ENCODE measurements around the gene C11orf86. TPM values are rescaled to one million over a fixed set of nuclear protein-coding genes. Genes with fewer than 3 reads are reported as not detected.

The C11orf86 gene
- total RNA-seq, 2 donors from 2014 or later, result 23.0 to 31.6 TPM

DNA sequence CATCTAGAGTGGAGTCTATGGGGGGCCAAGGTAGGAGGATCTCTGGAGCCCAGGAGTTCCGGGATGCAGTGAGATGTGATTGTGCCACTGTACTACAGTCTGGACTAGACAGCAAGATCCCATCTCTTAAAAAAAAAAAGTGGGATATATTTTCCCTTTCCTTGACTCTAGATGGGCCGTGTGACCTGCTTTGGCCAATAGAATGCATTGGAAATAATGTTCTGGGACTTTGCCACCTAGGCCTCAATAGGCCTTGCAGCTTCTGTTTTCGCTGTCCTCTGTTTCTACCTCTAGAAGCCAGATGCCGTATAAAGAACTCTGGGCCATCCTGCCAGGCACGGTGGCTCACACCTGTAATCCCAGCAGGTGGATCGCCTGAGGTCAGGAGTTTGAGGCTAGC, 3.6 kb downstream of the C11orf86 start:
- H3K27ac ChIP-seq, result no peak overlapping the region
- H3K27me3 ChIP-seq, result no peaks in the 10 kb centered on the region
- H3K9ac ChIP-seq (ENCODE audit: low read depth in 2 of 2, low read length in 2 of 2), result no peak overlapping the region
- no peak for DNase-seq
- H3K4me3 ChIP-seq, result no peak overlapping the region
- H3K9me3 ChIP-seq, result no peaks in the 10 kb centered on the region
- H3K36me3 ChIP-seq, result no peaks in the 10 kb centered on the region
- peaks cover 9% of the 10 kb centered on the region for H3K4me1 ChIP-seq
- intact Hi-C loops (cut with DNase I), result no loop called here
- TF ChIP-seq, protein P1, sequence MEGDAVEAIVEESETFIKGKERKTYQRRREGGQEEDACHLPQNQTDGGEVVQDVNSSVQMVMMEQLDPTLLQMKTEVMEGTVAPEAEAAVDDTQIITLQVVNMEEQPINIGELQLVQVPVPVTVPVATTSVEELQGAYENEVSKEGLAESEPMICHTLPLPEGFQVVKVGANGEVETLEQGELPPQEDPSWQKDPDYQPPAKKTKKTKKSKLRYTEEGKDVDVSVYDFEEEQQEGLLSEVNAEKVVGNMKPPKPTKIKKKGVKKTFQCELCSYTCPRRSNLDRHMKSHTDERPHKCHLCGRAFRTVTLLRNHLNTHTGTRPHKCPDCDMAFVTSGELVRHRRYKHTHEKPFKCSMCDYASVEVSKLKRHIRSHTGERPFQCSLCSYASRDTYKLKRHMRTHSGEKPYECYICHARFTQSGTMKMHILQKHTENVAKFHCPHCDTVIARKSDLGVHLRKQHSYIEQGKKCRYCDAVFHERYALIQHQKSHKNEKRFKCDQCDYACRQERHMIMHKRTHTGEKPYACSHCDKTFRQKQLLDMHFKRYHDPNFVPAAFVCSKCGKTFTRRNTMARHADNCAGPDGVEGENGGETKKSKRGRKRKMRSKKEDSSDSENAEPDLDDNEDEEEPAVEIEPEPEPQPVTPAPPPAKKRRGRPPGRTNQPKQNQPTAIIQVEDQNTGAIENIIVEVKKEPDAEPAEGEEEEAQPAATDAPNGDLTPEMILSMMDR (IDR thresholded peaks at IDR 0.05), result no peak

DNA sequence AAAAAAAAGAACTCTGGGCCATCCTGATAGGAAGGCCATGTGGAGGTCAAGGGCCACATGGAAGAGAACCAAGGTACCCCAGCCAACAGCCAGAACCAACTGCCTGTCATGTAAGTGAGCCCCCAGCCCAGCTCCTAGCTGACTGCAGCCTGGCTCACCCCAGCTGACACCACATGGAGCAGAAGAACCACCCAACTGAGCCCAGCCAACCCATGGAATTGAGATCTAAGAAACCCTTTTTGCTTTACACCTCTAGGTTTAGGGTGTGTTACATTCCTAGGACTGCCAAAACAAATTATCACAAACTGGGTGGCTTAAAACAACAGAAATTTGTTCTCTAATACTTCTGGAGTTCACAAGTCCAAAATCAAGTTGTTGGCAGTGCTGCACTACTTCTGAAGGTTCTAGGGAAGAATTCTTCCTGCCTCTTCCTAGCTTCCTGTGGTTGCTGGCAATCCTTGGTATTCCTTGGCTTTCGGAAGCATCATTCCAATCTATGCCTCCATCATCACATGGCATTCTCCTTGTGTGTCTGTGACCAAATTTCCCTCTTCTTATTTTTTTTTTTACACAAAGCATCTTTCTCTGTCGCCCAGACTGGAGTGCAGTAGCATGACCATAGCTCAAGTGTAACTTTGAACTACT, 4.4 kb downstream of the C11orf86 start:
- DNase-seq, result no peak
- no peak overlapping the region for H3K4me3 ChIP-seq
- TF ChIP-seq, protein P1 (IDR thresholded peaks at IDR 0.05), result no peak
- H3K9ac ChIP-seq (ENCODE audit: low read depth in 2 of 2, low read length in 2 of 2), result no peak overlapping the region
- intact Hi-C loops (cut with DNase I), result no loop called here
- no peaks in the 10 kb centered on the region for H3K9me3 ChIP-seq
- H3K36me3 ChIP-seq, result no peaks in the 10 kb centered on the region
- no peaks in the 10 kb centered on the region for H3K27me3 ChIP-seq
- H3K27ac ChIP-seq, result no peak overlapping the region
- peaks cover 9% of the 10 kb centered on the region for H3K4me1 ChIP-seq

DNA sequence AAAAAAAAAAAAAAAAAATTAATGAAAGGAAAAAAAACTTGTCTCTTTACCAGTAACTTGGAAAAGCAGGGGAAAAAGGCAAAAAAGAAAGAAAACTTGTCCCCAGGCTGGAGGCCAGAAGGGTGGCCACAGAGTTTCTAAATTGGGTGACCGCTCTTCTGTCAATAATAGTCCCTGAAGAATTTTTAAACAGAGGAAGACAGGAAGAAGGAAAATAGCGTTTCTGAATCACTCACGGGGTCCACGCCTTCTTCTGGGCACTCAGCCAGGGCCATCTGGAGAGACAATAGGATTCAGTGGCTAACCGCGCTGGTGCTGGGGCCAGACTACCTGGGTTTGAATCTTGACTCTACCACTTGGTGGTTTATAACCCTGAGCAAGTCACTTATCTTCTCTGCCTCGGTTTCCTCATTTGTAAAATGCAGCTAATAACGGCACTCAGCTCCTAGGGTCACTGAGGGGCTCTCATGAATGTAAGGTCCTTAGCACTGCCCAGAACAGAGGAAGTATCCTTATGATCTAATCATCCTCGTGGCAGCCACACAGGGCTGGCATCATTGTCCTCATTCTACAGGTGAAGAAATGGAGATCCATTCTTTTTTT, 7.0 kb downstream of the C11orf86 start:
- no peak overlapping the region for H3K27ac ChIP-seq
- H3K4me1 ChIP-seq, result peaks cover 9% of the 10 kb centered on the region
- H3K36me3 ChIP-seq, result no peaks in the 10 kb centered on the region
- H3K9me3 ChIP-seq, result no peaks in the 10 kb centered on the region
- intact Hi-C loops (cut with DNase I), result no loop called here
- TF ChIP-seq, protein P1 (IDR thresholded peaks at IDR 0.05), result no peak
- peak; percentile 97 for DNase-seq
- H3K4me3 ChIP-seq, result no peak overlapping the region
- H3K9ac ChIP-seq (ENCODE audit: low read depth in 2 of 2, low read length in 2 of 2), result no peak overlapping the region
- H3K27me3 ChIP-seq, result no peaks in the 10 kb centered on the region

DNA sequence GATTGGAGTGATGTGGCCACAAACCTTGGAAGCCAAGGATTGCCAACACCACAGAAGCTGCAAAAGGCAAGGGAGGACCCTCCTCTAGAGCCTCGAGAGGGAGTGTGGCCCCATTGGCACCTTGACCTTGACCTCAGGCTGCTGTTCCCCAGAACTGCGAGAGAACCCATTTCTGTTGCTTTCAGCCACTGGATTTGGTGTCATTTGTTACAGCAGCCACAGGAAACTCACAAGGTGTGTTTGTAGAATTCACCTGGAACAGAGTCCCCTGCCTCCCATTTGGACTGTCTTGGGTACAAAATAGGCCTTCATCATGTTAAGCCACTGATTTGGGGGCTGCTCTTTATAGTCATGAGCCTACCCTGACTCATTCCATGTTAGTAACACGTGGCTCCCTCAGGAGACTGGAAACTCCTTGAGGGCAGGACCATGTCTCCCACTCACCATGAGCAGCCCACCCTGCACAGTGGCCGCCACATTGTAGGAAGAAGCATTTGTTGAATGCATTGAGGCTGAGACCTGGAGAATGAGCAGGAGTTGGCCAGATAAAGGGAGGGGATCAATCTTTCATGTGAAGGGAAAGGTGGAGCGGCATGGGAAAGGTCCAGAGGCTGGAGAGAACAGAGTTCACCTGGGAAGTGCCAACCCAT, 8.3 kb downstream of the C11orf86 start:
- TF ChIP-seq, protein P1 (IDR thresholded peaks at IDR 0.05), result no peak
- DNase-seq, result no peak
- no peaks in the 10 kb centered on the region for H3K9me3 ChIP-seq
- H3K4me1 ChIP-seq, result peaks cover 9% of the 10 kb centered on the region
- no peak overlapping the region for H3K27ac ChIP-seq
- no peaks in the 10 kb centered on the region for H3K27me3 ChIP-seq
- intact Hi-C loops (cut with DNase I), result no loop called here
- no peak overlapping the region for H3K4me3 ChIP-seq
- H3K9ac ChIP-seq (ENCODE audit: low read depth in 2 of 2, low read length in 2 of 2), result no peak overlapping the region
- no peaks in the 10 kb centered on the region for H3K36me3 ChIP-seq

DNA sequence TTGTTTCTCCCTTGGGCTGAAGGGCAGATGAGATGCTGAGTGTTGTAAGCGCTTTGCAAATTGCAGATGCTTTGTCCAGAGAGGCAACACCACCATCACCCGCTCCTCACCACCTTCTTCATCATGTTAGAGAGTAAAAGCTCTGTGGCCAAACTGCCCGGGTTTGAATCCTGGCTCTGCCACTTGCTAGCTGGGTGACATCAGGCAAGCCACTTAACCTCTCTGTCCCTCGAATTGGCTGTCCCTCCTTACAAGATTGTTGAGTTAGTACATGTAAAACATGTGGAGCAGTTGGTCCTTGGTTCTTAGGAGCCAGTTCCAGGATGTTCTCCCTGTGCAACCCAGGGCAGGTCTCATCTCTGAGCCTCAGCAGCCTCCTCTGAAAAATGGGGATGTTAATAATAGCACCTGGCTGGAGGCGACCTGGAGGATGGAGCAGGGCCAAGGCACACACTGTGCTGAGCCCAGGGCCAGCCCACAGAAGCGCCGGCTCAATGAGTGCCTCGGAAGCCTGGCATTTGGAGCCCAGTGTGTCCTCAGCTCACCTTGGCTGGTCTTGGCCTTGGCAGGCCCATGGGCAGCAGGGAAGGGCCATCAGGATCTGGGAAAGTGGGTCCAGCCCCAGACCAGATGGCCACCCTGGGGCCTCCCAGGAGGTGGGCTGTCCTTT, 10.5 kb downstream of the C11orf86 start:
- TF ChIP-seq, protein P1 (IDR thresholded peaks at IDR 0.05), result no peak
- Histone ChIP-seq H3K4me1 (peaks cover 9% of the 10 kb centered on the region), H3K9me3 (no peaks in the 10 kb centered on the region), H3K27ac (no peak overlapping the region), H3K9ac (ENCODE audit: low read depth in 2 of 2, low read length in 2 of 2) (no peak overlapping the region), H3K36me3 (no peaks in the 10 kb centered on the region), H3K4me3 (no peak overlapping the region), H3K27me3 (no peaks in the 10 kb centered on the region)
- DNase-seq, result no peak
- intact Hi-C loops (cut with DNase I), result no loop called here

All from colonic mucosa (tissue), 4 donors.